Spleen (tissue), 11 donors: ENCODE measurements around the gene POU2AF1. TPM values are rescaled to one million over a fixed set of nuclear protein-coding genes. Genes with fewer than 3 reads are reported as not detected.

Source experiments
- DNase-seq: peaks from one replicate; pipeline ENCODE4 v3.0.0-alpha.2; 2020
- H3K27ac ChIP-seq, 8 donors: fragments of 200-600 bp; sonication (generic) in 7 of 8; 1 replicate in 4 of 8; 2 replicates in 4 of 8; pipeline versions ENCODE4 v1.5.0 to v1.8.0; 2016 to 2021; ENCODE audit warnings: inconsistent platforms in 4 of 8, mild to moderate bottlenecking in 4 of 8, moderate library complexity in 1 of 8
- H3K27me3 ChIP-seq, 7 donors: fragments of 200-600 bp; sonication (generic) in 6 of 7; replicated peaks in 1 of 7; 1 replicate in 4 of 7; 2 replicates in 3 of 7; pipeline versions ENCODE4 v1.5.0 to v1.8.0; 2016 to 2021; ENCODE audit warnings: inconsistent platforms in 3 of 7, mild to moderate bottlenecking in 1 of 7
- H3K36me3 ChIP-seq, 6 donors: fragments of 200-600 bp; sonication (generic) in 5 of 6; 1 replicate in 4 of 6; 2 replicates in 2 of 6; pipeline versions ENCODE4 v1.5.0 to v1.8.0; 2016 to 2021; ENCODE audit warnings: inconsistent platforms in 2 of 6
- H3K4me1 ChIP-seq, 6 donors: fragments of 200-600 bp; sonication (generic) in 5 of 6; 1 replicate in 3 of 6; 2 replicates in 3 of 6; pipeline versions ENCODE4 v1.5.0 to v1.8.0; 2016 to 2021; ENCODE audit warnings: inconsistent platforms in 3 of 6
- H3K4me3 ChIP-seq, 8 donors: fragments of 200-600 bp; sonication (generic) in 7 of 8; 1 replicate in 4 of 8; 2 replicates in 4 of 8; pipeline versions ENCODE4 v1.5.0 to v1.8.0; 2016 to 2021; ENCODE audit warnings: inconsistent platforms in 4 of 8, mild to moderate bottlenecking in 4 of 8, moderate library complexity in 2 of 8
- H3K9me3 ChIP-seq, 8 donors: fragments of 200-600 bp; sonication (generic) in 7 of 8; 1 replicate in 4 of 8; 2 replicates in 4 of 8; pipeline versions ENCODE4 v1.5.0 to v1.8.0; 2016 to 2021; ENCODE audit warnings: inconsistent platforms in 4 of 8
- CTCF ChIP-seq, 11 experiments: fragments of 200-600 bp in 7 of 11; fragments of 450-650 bp in 4 of 11; sonication (generic) in 4 of 11; IDR thresholded peaks in 8 of 11; conservative IDR thresholded peaks in 3 of 11; 1 replicate in 7 of 11; 2 replicates in 4 of 11; pipeline versions ENCODE4 v1.4.0 to v1.8.0; 2016 to 2021; ENCODE audit warnings: antibody characterized with exemption in 11 of 11, inconsistent platforms in 4 of 11, mild to moderate bottlenecking in 1 of 11
- POLR2A ChIP-seq, 3 donors: fragments of 450-650 bp; IDR thresholded peaks; one replicate each; pipeline ENCODE4 v1.5.1; 2017; ENCODE audit warnings: antibody characterized with exemption in 3 of 3, mild to moderate bottlenecking in 1 of 3
- POLR2AphosphoS5 ChIP-seq, 3 donors: sonication (generic); formaldehyde crosslinking; IDR thresholded peaks; one replicate each; pipeline ENCODE4 v1.5.1; 2017; ENCODE audit warnings: antibody characterized with exemption in 3 of 3
- WGBS, 5 donors: extraction: QIAGEN DNeasy Blood & Tissue Kit in 3 of 5; methylation state at CpG; one replicate each; pipeline versions ENCODE4 v1.1.5 to v1.1.7; 2013 to 2018; 5-methylcytosine and 5-hydroxymethylcytosine counted together
- intact Hi-C: fragments of 100-400 bp; cut with DNase I; formaldehyde crosslinking; loops from one replicate; pipeline ENCODE4 v1.15.0; 2023; ENCODE audit warnings: low total_unique reads
- polyA plus RNA-seq, 3 donors: library from polyadenylated mRNA; stranded (reverse); fragments of 200-250 nt; gene quantifications; one replicate each; pipeline ENCODE4 v1.2.1, GENCODE V29; 2013
- total RNA-seq, 7 donors: library from RNA; depleted of rRNA in 3 of 7; stranded (reverse); fragments of >200 nt in 3 of 7; fragmentation: NEBNext Ultra II Directional in 4 of 7; extraction: Animal tissue kit (Norgen Biotek cat#: 25700) in 4 of 7; gene quantifications; one replicate each; pipeline versions ENCODE4 v1.1.0 to v1.2.1, GENCODE V29; 2016 to 2021
- donor health status: healthy with polysubstance abuse.
- donor health status: DM: no; HTN: no; CAD: no; lungs with moderate emphysema.
- donor health status: DM: no; HTN: no; CAD: no.
- donor health status: Bipolar disorder and iron deficiency.
- donor health status: healthy.
- donor health status: DM: no; HTN: no; CAD: no.
- donor health status: DM: yes; HTN: yes; CAD: no.

The POU2AF1 gene
- total and polyA plus RNA-seq, 10 donors = 60.1 to 280 (median 104) TPM

- peaks cover 0 to 5% (median 0%) of the 10 kb centered on the region in 6 donors for H3K36me3 ChIP-seq
- H3K4me3 ChIP-seq = no peak overlapping the region
- peak overlapping the region in 3 of 8 donors; percentile 10 to 81 (median 75) for H3K27ac ChIP-seq
- no peaks in the 10 kb centered on the region for H3K27me3 ChIP-seq
- TF ChIP-seq POLR2A (IDR thresholded peaks at IDR 0.05) (no peak), POLR2AphosphoS5 (IDR thresholded peaks at IDR 0.05) (no peak), CTCF (IDR thresholded peaks at IDR 0.05 in 8 of 11, conservative IDR thresholded peaks at IDR 0.05 in 3 of 11) (no peak)
- DNase-seq = no peak
- H3K9me3 ChIP-seq = no peaks in the 10 kb centered on the region
- peaks cover 0 to 90% (median 26%) of the 10 kb centered on the region in 6 donors for H3K4me1 ChIP-seq
- intact Hi-C loops = no loop called here
- WGBS, 5 donors = 84 to 91% (median 87%) methylated on average over 3 of the region's 3 CpGs
These were observed 8.7 kb downstream of the POU2AF1 start for GRCh38 chr11:111370270-111370901.

- H3K27me3 ChIP-seq = no peaks in the 10 kb centered on the region
- WGBS, 5 donors = 75 to 100% (median 88%) methylated on average over 2 of the region's 2 CpGs; no CpG with 5 or more reads in 1 of the 5 donors
- no peak for DNase-seq
- TF ChIP-seq CTCF (IDR thresholded peaks at IDR 0.05 in 8 of 11, conservative IDR thresholded peaks at IDR 0.05 in 3 of 11) (no peak), POLR2A (IDR thresholded peaks at IDR 0.05) (no peak), POLR2AphosphoS5 (IDR thresholded peaks at IDR 0.05) (no peak)
- peaks cover 0 to 9% (median 0%) of the 10 kb centered on the region in 6 donors for H3K36me3 ChIP-seq
- H3K4me3 ChIP-seq = peak overlapping the region in 1 of 8 donors; percentile 42
- peak overlapping the region in 7 of 8 donors; percentile 10 to 81 (median 58) for H3K27ac ChIP-seq
- H3K4me1 ChIP-seq = peaks cover 0 to 92% (median 35%) of the 10 kb centered on the region in 6 donors
- no peaks in the 10 kb centered on the region for H3K9me3 ChIP-seq
- intact Hi-C loops = loop anchor here (10.0 kb wide), 1 partner anchor 47 kb away; no protein-coding TSS in a partner anchor
These were observed 10.9 kb downstream of the POU2AF1 start for GRCh38 chr11:111368285-111368560.

- intact Hi-C loops = loop anchor here (10.0 kb wide), 1 partner anchor 47 kb away; no protein-coding TSS in a partner anchor
- H3K36me3 ChIP-seq = peaks cover 0 to 14% (median 0%) of the 10 kb centered on the region in 6 donors
- 72 to 86% (median 79%) methylated on average over 12 of the region's 12 CpGs for WGBS, 5 donors
These were observed 11.4 kb downstream of the POU2AF1 start for GRCh38 chr11:111367411-111368284.

GRCh38 chr11:111366560-111367410 is 12.3 kb downstream of the POU2AF1 start:
- TF ChIP-seq POLR2AphosphoS5 (IDR thresholded peaks at IDR 0.05) (no peak), POLR2A (IDR thresholded peaks at IDR 0.05) (no peak), CTCF (IDR thresholded peaks at IDR 0.05 in 8 of 11, conservative IDR thresholded peaks at IDR 0.05 in 3 of 11) (no peak)
- no peaks in the 10 kb centered on the region for H3K9me3 ChIP-seq
- peaks cover 0 to 91% (median 31%) of the 10 kb centered on the region in 6 donors for H3K4me1 ChIP-seq
- peak overlapping the region in 1 of 8 donors; percentile 42 for H3K4me3 ChIP-seq
- DNase-seq = no peak
- H3K27me3 ChIP-seq = no peaks in the 10 kb centered on the region
- WGBS, 5 donors = 79 to 90% (median 86%) methylated on average over 7 to 8 of the region's 8 CpGs
- H3K36me3 ChIP-seq = peaks cover 0 to 20% (median 0%) of the 10 kb centered on the region in 6 donors
- intact Hi-C loops = loop anchor here (10.0 kb wide), 1 partner anchor 48 kb away; no protein-coding TSS in a partner anchor
- peak overlapping the region in 6 of 8 donors; percentile 22 to 81 (median 62) for H3K27ac ChIP-seq

More at GRCh38 chr11:111367411-111368284, 11.4 kb downstream of the POU2AF1 start:
- Histone ChIP-seq H3K9me3 (no peaks in the 10 kb centered on the region), H3K27me3 (no peaks in the 10 kb centered on the region), H3K4me1 (peaks cover 0 to 92% (median 34%) of the 10 kb centered on the region in 6 donors), H3K4me3 (peak overlapping the region in 1 of 8 donors; percentile 42), H3K27ac (peak overlapping the region in 7 of 8 donors; percentile 22 to 81 (median 58))
- no peak for DNase-seq
- TF ChIP-seq POLR2AphosphoS5 (IDR thresholded peaks at IDR 0.05) = peak in 1 of 3 donors; percentile 51
- no peak for TF ChIP-seq POLR2A (IDR thresholded peaks at IDR 0.05)
